Spleen (tissue), 11 donors: ENCODE data around the gene ADARB2. TPM values are rescaled to one million over a fixed set of nuclear protein-coding genes. Genes with fewer than 3 reads are reported as not detected.
A peak's percentile ranks its signal among the peaks of the same experiment; 100 is the strongest.

Source experiments
- DNase-seq: peaks from one replicate; pipeline ENCODE4 v3.0.0-alpha.2; 2020
- H3K27ac ChIP-seq, 8 donors: fragments of 200-600 bp; sonication (generic) in 7 of 8; 1 replicate in 4 of 8; 2 replicates in 4 of 8; pipeline versions ENCODE4 v1.5.0 to v1.8.0; 2016 to 2021; ENCODE audit warnings: inconsistent platforms in 4 of 8, mild to moderate bottlenecking in 4 of 8, moderate library complexity in 1 of 8
- H3K27me3 ChIP-seq, 7 donors: fragments of 200-600 bp; sonication (generic) in 6 of 7; replicated peaks in 1 of 7; 1 replicate in 4 of 7; 2 replicates in 3 of 7; pipeline versions ENCODE4 v1.5.0 to v1.8.0; 2016 to 2021; ENCODE audit warnings: inconsistent platforms in 3 of 7, mild to moderate bottlenecking in 1 of 7
- H3K36me3 ChIP-seq, 6 donors: fragments of 200-600 bp; sonication (generic) in 5 of 6; 1 replicate in 4 of 6; 2 replicates in 2 of 6; pipeline versions ENCODE4 v1.5.0 to v1.8.0; 2016 to 2021; ENCODE audit warnings: inconsistent platforms in 2 of 6
- H3K4me1 ChIP-seq, 6 donors: fragments of 200-600 bp; sonication (generic) in 5 of 6; 1 replicate in 3 of 6; 2 replicates in 3 of 6; pipeline versions ENCODE4 v1.5.0 to v1.8.0; 2016 to 2021; ENCODE audit warnings: inconsistent platforms in 3 of 6
- H3K4me3 ChIP-seq, 8 donors: fragments of 200-600 bp; sonication (generic) in 7 of 8; 1 replicate in 4 of 8; 2 replicates in 4 of 8; pipeline versions ENCODE4 v1.5.0 to v1.8.0; 2016 to 2021; ENCODE audit warnings: inconsistent platforms in 4 of 8, mild to moderate bottlenecking in 4 of 8, moderate library complexity in 2 of 8
- H3K9me3 ChIP-seq, 8 donors: fragments of 200-600 bp; sonication (generic) in 7 of 8; 1 replicate in 4 of 8; 2 replicates in 4 of 8; pipeline versions ENCODE4 v1.5.0 to v1.8.0; 2016 to 2021; ENCODE audit warnings: inconsistent platforms in 4 of 8
- CTCF ChIP-seq, 11 experiments: fragments of 200-600 bp in 7 of 11; fragments of 450-650 bp in 4 of 11; sonication (generic) in 4 of 11; IDR thresholded peaks in 8 of 11; conservative IDR thresholded peaks in 3 of 11; 1 replicate in 7 of 11; 2 replicates in 4 of 11; pipeline versions ENCODE4 v1.4.0 to v1.8.0; 2016 to 2021; ENCODE audit warnings: antibody characterized with exemption in 11 of 11, inconsistent platforms in 4 of 11, mild to moderate bottlenecking in 1 of 11
- POLR2A ChIP-seq, 3 donors: fragments of 450-650 bp; IDR thresholded peaks; one replicate each; pipeline ENCODE4 v1.5.1; 2017; ENCODE audit warnings: antibody characterized with exemption in 3 of 3, mild to moderate bottlenecking in 1 of 3
- POLR2AphosphoS5 ChIP-seq, 3 donors: sonication (generic); formaldehyde crosslinking; IDR thresholded peaks; one replicate each; pipeline ENCODE4 v1.5.1; 2017; ENCODE audit warnings: antibody characterized with exemption in 3 of 3
- WGBS, 5 donors: extraction: QIAGEN DNeasy Blood & Tissue Kit in 3 of 5; methylation state at CpG; one replicate each; pipeline versions ENCODE4 v1.1.5 to v1.1.7; 2013 to 2018; 5-methylcytosine and 5-hydroxymethylcytosine counted together
- intact Hi-C: fragments of 100-400 bp; cut with DNase I; formaldehyde crosslinking; loops from one replicate; pipeline ENCODE4 v1.15.0; 2023; ENCODE audit warnings: low total_unique reads
- polyA plus RNA-seq, 3 donors: library from polyadenylated mRNA; stranded (reverse); fragments of 200-250 nt; gene quantifications; one replicate each; pipeline ENCODE4 v1.2.1, GENCODE V29; 2013
- total RNA-seq, 7 donors: library from RNA; depleted of rRNA in 3 of 7; stranded (reverse); fragments of >200 nt in 3 of 7; fragmentation: NEBNext Ultra II Directional in 4 of 7; extraction: Animal tissue kit (Norgen Biotek cat#: 25700) in 4 of 7; gene quantifications; one replicate each; pipeline versions ENCODE4 v1.1.0 to v1.2.1, GENCODE V29; 2016 to 2021
- donor health status: healthy with polysubstance abuse.
- donor health status: DM: no; HTN: no; CAD: no; lungs with moderate emphysema.
- donor health status: DM: no; HTN: no; CAD: no.
- donor health status: Bipolar disorder and iron deficiency.
- donor health status: healthy.
- donor health status: DM: no; HTN: no; CAD: no.
- donor health status: DM: yes; HTN: yes; CAD: no.

ADARB2 gene
- total and polyA plus RNA-seq, 10 donors = 0.05 to 8.1 (median 0.96) TPM

- TF ChIP-seq POLR2AphosphoS5 (IDR thresholded peaks at IDR 0.05) (no peak), CTCF (IDR thresholded peaks at IDR 0.05 in 8 of 11, conservative IDR thresholded peaks at IDR 0.05 in 3 of 11) (no peak), POLR2A (IDR thresholded peaks at IDR 0.05) (no peak)
- no peaks in the 10 kb centered on the region for H3K27me3 ChIP-seq
- no peak for DNase-seq
- intact Hi-C loops = no loop called here
- H3K4me1 ChIP-seq = no peaks in the 10 kb centered on the region
- H3K36me3 ChIP-seq = no peaks in the 10 kb centered on the region
- no peak overlapping the region for H3K4me3 ChIP-seq
- 87 to 92% (median 91%) methylated on average over 15 of the region's 15 CpGs for WGBS, 5 donors
- H3K9me3 ChIP-seq = no peaks in the 10 kb centered on the region
- no peak overlapping the region for H3K27ac ChIP-seq
These were observed 466.4 kb downstream of the ADARB2 start for GRCh38 chr10:1270906-1271305.

- no peaks in the 10 kb centered on the region for H3K9me3 ChIP-seq
- intact Hi-C loops = no loop called here
- H3K27me3 ChIP-seq = no peaks in the 10 kb centered on the region
- DNase-seq = no peak
- no peak overlapping the region for H3K27ac ChIP-seq
- H3K36me3 ChIP-seq = no peaks in the 10 kb centered on the region
- WGBS, 5 donors = 74 to 90% (median 88%) methylated on average over 9 of the region's 9 CpGs
- TF ChIP-seq POLR2A (IDR thresholded peaks at IDR 0.05) = no peak
- no peak for TF ChIP-seq CTCF (IDR thresholded peaks at IDR 0.05 in 8 of 11, conservative IDR thresholded peaks at IDR 0.05 in 3 of 11)
- no peak for TF ChIP-seq POLR2AphosphoS5 (IDR thresholded peaks at IDR 0.05)
- H3K4me3 ChIP-seq = no peak overlapping the region
- H3K4me1 ChIP-seq = no peaks in the 10 kb centered on the region
These were observed 466.8 kb downstream of the ADARB2 start for GRCh38 chr10:1270490-1270889.

GRCh38 chr10:1268831-1269230, 468.5 kb downstream of the ADARB2 start:
- no peak for DNase-seq
- Histone ChIP-seq H3K27ac (no peak overlapping the region), H3K27me3 (peaks cover 0 to 3% (median 0%) of the 10 kb centered on the region in 7 donors), H3K36me3 (no peaks in the 10 kb centered on the region), H3K4me1 (no peaks in the 10 kb centered on the region), H3K4me3 (no peak overlapping the region), H3K9me3 (no peaks in the 10 kb centered on the region)
- intact Hi-C loops = no loop called here
- WGBS, 5 donors = 4 to 11% (median 6%) methylated on average over 1 of the region's 1 CpG
- TF ChIP-seq POLR2A (IDR thresholded peaks at IDR 0.05) = no peak
- no peak for TF ChIP-seq POLR2AphosphoS5 (IDR thresholded peaks at IDR 0.05)
- no peak for TF ChIP-seq CTCF (IDR thresholded peaks at IDR 0.05 in 8 of 11, conservative IDR thresholded peaks at IDR 0.05 in 3 of 11)

GRCh38 chr10:1267568-1267967, 469.8 kb downstream of the ADARB2 start:
- H3K4me1 ChIP-seq = no peaks in the 10 kb centered on the region
- H3K27ac ChIP-seq = no peak overlapping the region
- TF ChIP-seq POLR2A (IDR thresholded peaks at IDR 0.05) = no peak
- TF ChIP-seq POLR2AphosphoS5 (IDR thresholded peaks at IDR 0.05) = no peak
- no peak for TF ChIP-seq CTCF (IDR thresholded peaks at IDR 0.05 in 8 of 11, conservative IDR thresholded peaks at IDR 0.05 in 3 of 11)
- peaks cover 0 to 3% (median 0%) of the 10 kb centered on the region in 7 donors for H3K27me3 ChIP-seq
- DNase-seq = peak; percentile 27
- 76 to 86% (median 81%) methylated on average over 7 of the region's 7 CpGs for WGBS, 5 donors
- intact Hi-C loops = no loop called here
- H3K4me3 ChIP-seq = no peak overlapping the region
- H3K36me3 ChIP-seq = no peaks in the 10 kb centered on the region
- H3K9me3 ChIP-seq = no peaks in the 10 kb centered on the region
